Activated naive CD4-positive, alpha-beta T cell treated with anti-CD3 and anti-CD28 coated beads for 36 hours (primary cell): Measurements from ENCODE around the gene EIF4EBP3. TPM values are rescaled to one million over a fixed set of nuclear protein-coding genes. Genes with fewer than 3 reads are reported as not detected.
A peak's percentile ranks its signal among the peaks of the same experiment; 100 is the strongest.
"Not testable (repeated sequence)": the region's sequence is repeated elsewhere in the genome, so short reads cannot be mapped to it uniquely, and the experiment has no call there.

Source experiments
- CTCF ChIA-PET: fragments of 350-600 bp; sonication (Branson Sonifier 250); formaldehyde crosslinking; loops from one replicate; lab custom pipeline; 2021; ENCODE audit warnings: antibody characterized with exemption; lab: Charles Lee
- DNase-seq: peaks from one replicate; pipeline ENCODE4 v3.0.0-alpha.2; 2020
- H3K27ac Mint-ChIP-seq: one replicate; pipeline ENCODE4 v1.8.0; 2021; ENCODE audit warnings: mild to moderate bottlenecking, mixed read lengths
- H3K27me3 Mint-ChIP-seq: one replicate; pipeline ENCODE4 v1.8.0; 2021; ENCODE audit warnings: low read depth, mixed read lengths
- H3K36me3 Mint-ChIP-seq: one replicate; pipeline ENCODE4 v1.8.0; 2021; ENCODE audit warnings: low read depth, mixed read lengths
- H3K4me1 Mint-ChIP-seq: one replicate; pipeline ENCODE4 v1.8.0; 2021; ENCODE audit warnings: low read depth, mixed read lengths
- H3K4me3 Mint-ChIP-seq: one replicate; pipeline ENCODE4 v1.8.0; 2021; ENCODE audit warnings: mild to moderate bottlenecking, moderate library complexity, mixed read lengths
- H3K9me3 Mint-ChIP-seq: one replicate; pipeline ENCODE4 v1.8.0; 2021; ENCODE audit warnings: mixed read lengths
- intact Hi-C: fragments of 100-400 bp; cut with micrococcal nuclease; formaldehyde crosslinking; loops from one replicate; pipeline ENCODE4 v1.15.1; 2023
- microRNA-seq: library from miRNA; unstranded; fragments of <30 nt; microRNA quantifications from one replicate; pipeline ENCODE4 v1.2.0, GENCODE V29; 2022; ENCODE audit warnings: borderline microRNAs expressed, borderline replicate concordance
- total RNA-seq, 2 experiments: library from RNA; stranded (reverse); gene quantifications; one replicate each; pipeline ENCODE4 v1.2.3, GENCODE V29; 2021

Gene EIF4EBP3
- total RNA-seq, 2 experiments from 2014 or later, result 27.2 to 28.5 TPM

DNA sequence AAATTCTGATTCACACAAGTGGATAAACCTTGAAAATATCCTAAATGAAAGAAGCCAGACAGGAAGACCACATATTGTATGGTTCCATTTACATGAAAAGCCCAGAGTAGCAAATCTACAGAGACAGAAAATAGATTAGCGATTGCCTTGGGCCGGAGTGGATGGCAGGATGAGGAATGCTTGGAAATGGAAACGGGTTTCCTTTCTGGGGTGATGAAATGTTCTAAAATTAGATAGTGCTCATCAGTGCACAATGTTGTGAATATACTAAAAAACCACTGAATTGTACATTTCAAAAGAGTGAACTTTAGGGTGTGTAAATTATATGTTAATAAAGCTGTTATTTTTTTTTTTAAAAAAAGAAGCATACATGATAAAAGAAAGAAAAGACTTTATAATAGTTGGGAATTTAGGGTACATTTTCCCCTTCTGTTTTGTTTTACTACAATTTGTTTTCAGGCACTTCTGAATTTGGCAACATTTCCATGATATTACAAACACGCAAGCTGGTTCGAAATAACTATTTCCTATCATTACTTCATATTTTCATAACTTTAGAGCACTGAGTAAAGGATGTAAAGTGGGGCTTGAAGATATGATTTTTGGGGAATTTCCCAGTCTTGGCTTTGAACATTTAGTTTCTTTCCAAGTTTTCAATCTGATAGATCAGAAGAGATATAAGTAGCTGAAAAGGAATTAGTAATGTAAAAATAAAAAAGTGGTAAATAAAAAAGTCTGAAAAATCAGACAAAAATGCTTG is 41.0 kb downstream of the EIF4EBP3 start:
- Mint-ChIP-seq H3K4me3 (no peak overlapping the region), H3K27ac (no peak overlapping the region), H3K27me3 (no peaks in the 10 kb centered on the region), H3K36me3 (no peaks in the 10 kb centered on the region), H3K4me1 (no peaks in the 10 kb centered on the region), H3K9me3 (peaks cover under 1% of the 10 kb centered on the region)
- DNase-seq, result no peak
- CTCF ChIA-PET, result no interaction called here
- intact Hi-C loops, result no loop called here

DNA sequence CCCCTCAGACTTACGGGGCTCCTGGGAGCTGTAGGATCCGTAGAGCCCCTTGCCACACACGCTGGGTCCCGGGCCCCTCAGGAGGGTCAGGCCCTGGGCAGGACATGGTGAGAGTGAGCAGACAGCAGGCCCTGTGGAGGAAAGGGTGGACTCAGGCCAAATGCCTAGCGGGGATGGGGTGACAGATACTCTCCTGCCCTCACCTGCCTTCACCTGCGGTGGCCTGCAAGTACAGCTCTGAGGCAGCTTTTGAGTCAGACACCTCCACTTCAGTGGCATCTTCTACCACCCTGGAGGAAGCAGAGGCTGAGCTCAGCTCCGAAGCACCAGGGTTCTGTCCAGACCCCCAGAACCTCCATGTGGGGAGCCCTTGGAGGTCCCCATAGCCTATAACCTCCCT is 43.4 kb downstream of the EIF4EBP3 start:
- peaks cover 2% of the 10 kb centered on the region for H3K27me3 Mint-ChIP-seq
- CTCF ChIA-PET, result no interaction called here
- intact Hi-C loops, result no loop called here

DNA sequence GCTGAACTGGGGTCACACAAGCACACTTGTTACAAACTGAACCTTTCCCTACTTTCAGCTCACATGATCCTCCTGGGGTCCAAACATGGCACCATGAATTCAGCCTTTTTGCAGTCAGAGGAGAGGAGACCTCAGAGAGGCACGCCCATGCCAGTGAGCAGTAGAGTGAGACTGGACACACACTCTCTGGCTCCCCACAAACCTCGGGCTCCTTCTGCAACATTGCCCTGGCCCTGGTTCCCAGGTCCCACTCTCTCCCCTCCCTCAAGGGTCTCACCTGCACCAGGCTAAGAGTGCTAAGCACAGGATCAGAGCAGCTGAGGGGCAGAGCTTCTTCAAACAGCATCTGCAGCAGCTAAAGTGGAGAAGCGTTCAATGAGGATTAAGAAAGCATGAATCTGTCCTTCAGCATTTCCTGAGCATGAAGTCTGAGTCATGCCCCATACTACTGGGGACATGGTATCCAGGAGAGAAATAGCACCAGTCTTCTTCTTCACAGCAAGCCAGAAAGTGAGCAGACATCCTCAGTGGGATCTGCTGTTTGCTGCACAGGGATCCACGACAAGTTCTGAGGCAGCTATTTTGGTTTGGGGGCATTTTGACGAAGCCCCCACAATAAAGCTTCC is 44.4 kb downstream of the EIF4EBP3 start:
- Mint-ChIP-seq H3K9me3 (no peaks in the 10 kb centered on the region), H3K4me3 (no peak overlapping the region), H3K36me3 (no peaks in the 10 kb centered on the region), H3K27ac (no peak overlapping the region), H3K27me3 (peaks cover 2% of the 10 kb centered on the region), H3K4me1 (no peaks in the 10 kb centered on the region)
- intact Hi-C loops, result no loop called here
- CTCF ChIA-PET, result interaction anchor here (0.7 kb wide), 1 partner anchor 240 kb away, joined by 3 read pairs; no protein-coding TSS in a partner anchor
- DNase-seq, result no peak

More for the DNA sequence above, 43.4 kb downstream of the EIF4EBP3 start:
- Mint-ChIP-seq H3K36me3 (no peaks in the 10 kb centered on the region), H3K27ac (no peak overlapping the region), H3K9me3 (no peaks in the 10 kb centered on the region), H3K4me1 (no peaks in the 10 kb centered on the region), H3K4me3 (no peak overlapping the region)
- no peak for DNase-seq

DNA sequence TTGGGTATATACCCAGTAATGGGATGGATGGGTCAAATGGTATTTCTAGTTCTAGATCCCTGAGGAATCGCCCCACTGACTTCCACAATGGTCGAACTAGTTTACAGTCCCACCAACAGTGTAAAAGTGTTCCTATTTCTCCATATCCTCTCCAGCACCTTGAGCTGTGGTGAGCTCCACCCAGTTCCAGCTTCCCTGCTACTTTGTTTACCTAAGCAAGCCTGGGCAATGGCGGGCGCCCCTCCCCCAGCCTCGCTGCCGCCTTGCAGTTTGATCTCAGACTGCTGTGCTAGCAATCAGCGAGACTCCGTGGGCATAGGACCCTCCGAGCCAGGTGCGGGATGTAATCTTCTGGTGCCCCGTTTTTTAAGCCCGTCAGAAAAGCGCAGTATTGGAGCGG is 45.6 kb downstream of the EIF4EBP3 start:
- intact Hi-C loops, DNase-seq, H3K4me1 Mint-ChIP-seq, H3K27me3 Mint-ChIP-seq, H3K27ac Mint-ChIP-seq, H3K36me3 Mint-ChIP-seq, H3K9me3 Mint-ChIP-seq: not testable (repeated sequence)
- H3K4me3 Mint-ChIP-seq, result peak overlapping the region; percentile 12
- CTCF ChIA-PET, result interaction anchor here (0.6 kb wide), 1 partner anchor 9 kb away, joined by 3 read pairs; no protein-coding TSS in a partner anchor

DNA sequence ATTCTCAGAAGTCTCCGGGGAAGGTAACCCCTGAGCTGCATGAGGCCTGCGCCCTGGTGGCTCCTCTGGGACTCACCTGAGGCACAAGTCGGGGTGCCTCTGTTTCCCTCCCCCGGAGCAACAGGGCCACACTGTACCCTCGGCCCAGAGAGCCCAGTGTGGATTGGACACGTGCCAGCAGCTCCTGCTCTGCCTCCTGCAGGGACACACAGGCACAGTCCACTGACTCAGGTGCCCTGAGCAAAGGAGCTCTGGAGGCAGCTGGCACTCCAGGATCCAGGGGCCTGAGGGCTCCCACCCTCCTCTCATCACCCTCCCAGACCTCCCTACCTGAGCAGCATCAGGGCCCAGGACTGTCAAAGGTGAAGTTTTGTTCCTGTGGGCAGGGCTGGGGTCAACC is 46.7 kb downstream of the EIF4EBP3 start:
- CTCF ChIA-PET, result no interaction called here
- no peak overlapping the region for H3K27ac Mint-ChIP-seq
- no peak overlapping the region for H3K4me3 Mint-ChIP-seq
- intact Hi-C loops, result no loop called here
- peaks cover 2% of the 10 kb centered on the region for H3K27me3 Mint-ChIP-seq
- H3K36me3 Mint-ChIP-seq, result no peaks in the 10 kb centered on the region
- H3K4me1 Mint-ChIP-seq, result no peaks in the 10 kb centered on the region
- H3K9me3 Mint-ChIP-seq, result no peaks in the 10 kb centered on the region
- no peak for DNase-seq

DNA sequence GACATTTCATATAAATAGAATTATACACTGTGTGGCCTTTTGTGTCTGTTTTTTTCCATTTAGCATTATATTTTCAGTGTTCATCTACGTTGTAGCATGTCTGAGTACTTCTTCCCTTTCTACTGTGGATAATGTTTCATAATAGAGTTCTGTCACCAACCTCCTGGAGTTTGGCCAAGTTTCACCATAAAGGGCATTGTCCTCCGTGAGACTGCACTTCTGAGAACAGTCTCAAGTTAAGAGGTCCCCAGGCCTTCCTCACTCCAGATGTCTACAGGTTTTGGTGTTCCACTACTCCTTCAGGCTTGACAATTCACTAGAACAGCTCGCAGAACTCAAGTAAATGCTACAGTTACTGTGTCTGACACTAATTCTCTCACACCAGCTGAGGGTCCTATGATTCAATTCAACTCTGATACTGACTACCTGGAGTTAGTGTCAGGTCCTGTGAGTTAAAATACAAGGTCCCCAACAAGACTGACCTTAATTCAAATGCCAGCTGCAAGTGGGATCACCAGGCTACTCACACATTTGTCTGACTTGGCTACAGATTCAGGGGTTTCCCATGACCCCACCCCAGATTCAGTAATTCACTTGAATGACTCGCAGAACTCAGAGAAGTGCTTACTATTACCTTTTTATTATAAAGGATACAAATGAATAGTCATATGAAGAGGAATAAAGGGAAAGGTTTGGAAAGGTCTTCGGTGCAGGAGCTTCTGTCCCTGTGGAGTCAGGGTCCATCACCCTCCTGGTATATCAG is 48.3 kb downstream of the EIF4EBP3 start:
- H3K4me1 Mint-ChIP-seq, result no peaks in the 10 kb centered on the region
- no peaks in the 10 kb centered on the region for H3K36me3 Mint-ChIP-seq

DNA sequence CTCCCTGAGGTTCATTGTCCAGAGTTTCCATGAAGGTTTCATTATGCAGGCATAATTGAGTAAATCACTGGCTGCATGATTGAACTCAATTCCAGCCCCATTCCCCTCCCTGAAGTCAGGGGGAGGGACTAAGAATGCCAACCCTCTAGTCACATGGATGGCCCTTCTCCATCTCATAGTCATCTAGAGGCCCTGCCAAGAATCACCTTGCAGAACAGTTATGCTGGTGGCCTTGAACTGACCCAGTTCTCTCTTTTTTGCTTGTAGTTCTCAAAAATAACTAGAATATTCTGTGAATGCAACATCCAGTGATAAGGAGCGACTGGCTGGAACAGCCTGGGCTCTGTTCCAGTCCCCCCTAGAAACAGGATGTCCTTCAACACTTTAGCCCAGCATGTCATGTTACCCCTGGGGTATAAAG is 48.9 kb downstream of the EIF4EBP3 start:
- Mint-ChIP-seq H3K4me1 (no peaks in the 10 kb centered on the region), H3K27me3 (peaks cover 2% of the 10 kb centered on the region), H3K9me3 (no peaks in the 10 kb centered on the region), H3K27ac (no peak overlapping the region), H3K4me3 (no peak overlapping the region), H3K36me3 (no peaks in the 10 kb centered on the region)
- CTCF ChIA-PET, result no interaction called here
- intact Hi-C loops, result no loop called here
- DNase-seq, result no peak

More for the DNA sequence above, 48.3 kb downstream of the EIF4EBP3 start:
- H3K9me3 Mint-ChIP-seq, result no peaks in the 10 kb centered on the region
- CTCF ChIA-PET, result no interaction called here
- intact Hi-C loops, result no loop called here
- no peak overlapping the region for H3K27ac Mint-ChIP-seq
- H3K27me3 Mint-ChIP-seq, result peaks cover 2% of the 10 kb centered on the region
- no peak overlapping the region for H3K4me3 Mint-ChIP-seq
- DNase-seq, result no peak

DNA sequence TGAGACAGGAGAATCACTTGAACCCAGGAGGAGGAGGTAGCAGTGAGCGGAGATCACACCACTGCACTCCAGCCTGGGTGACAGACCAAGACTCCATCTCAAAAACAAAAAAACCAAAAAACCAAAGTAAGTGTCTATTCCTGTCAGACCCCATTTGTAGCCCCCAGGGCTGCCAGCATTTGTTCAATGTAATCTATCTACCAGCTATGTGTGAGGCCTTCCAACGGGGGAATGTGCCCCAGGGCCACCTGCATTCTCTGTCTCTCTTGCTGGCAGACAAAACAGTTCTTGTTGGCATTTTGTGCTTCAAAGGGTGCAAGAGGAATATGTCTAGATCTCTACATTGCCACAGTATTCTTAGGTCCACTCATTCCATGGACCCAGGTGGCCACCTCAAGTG is 51.4 kb downstream of the EIF4EBP3 start:
- H3K36me3 Mint-ChIP-seq, result no peaks in the 10 kb centered on the region
- CTCF ChIA-PET, result interaction anchor here (1.4 kb wide), 1 partner anchor 36 kb away, joined by 3 read pairs; no protein-coding TSS in a partner anchor
- H3K4me3 Mint-ChIP-seq, result no peak overlapping the region
- intact Hi-C loops, result no loop called here
- no peaks in the 10 kb centered on the region for H3K9me3 Mint-ChIP-seq
- H3K27me3 Mint-ChIP-seq, result peaks cover 2% of the 10 kb centered on the region
- DNase-seq, result no peak
- no peaks in the 10 kb centered on the region for H3K4me1 Mint-ChIP-seq
- H3K27ac Mint-ChIP-seq, result no peak overlapping the region

Small RNA genes within 50 kb of the gene (microRNA-seq; reads per million reads assigned to microRNA genes)
- not detected for gene MIR6831

Other genes starting within 250 kb of the EIF4EBP3 start
- 10 to 100 TPM; 50.6 to 57.1 TPM for gene PFDN1, start 244.6 kb upstream of the EIF4EBP3 start, total RNA-seq
- gene HBEGF, start 201.1 kb upstream of the EIF4EBP3 start, total RNA-seq, result 1 to 10 TPM; 8.7 to 9.1 TPM
- under 1 TPM; 0.07 to 0.12 TPM for gene SLC4A9, start 187.5 kb upstream of the EIF4EBP3 start, total RNA-seq
- 10 to 100 TPM; 83.2 to 87.0 TPM for gene ANKHD1, start 145.8 kb upstream of the EIF4EBP3 start, total RNA-seq
- gene SRA1, start 9.8 kb downstream of the EIF4EBP3 start, total RNA-seq, result 10 to 100 TPM; 38.0 to 39.6 TPM
- 10 to 100 TPM; 15.4 to 16.5 TPM for gene APBB3, start 16.9 kb downstream of the EIF4EBP3 start, total RNA-seq
- 10 to 100 TPM; 57.1 to 60.1 TPM for gene SLC35A4, start 17.2 kb downstream of the EIF4EBP3 start, total RNA-seq
- gene CD14, start 85.5 kb downstream of the EIF4EBP3 start, total RNA-seq, result under 1 TPM; 0.14 to 0.20 TPM
- gene TMCO6, start 91.8 kb downstream of the EIF4EBP3 start, total RNA-seq, result 10 to 100 TPM; 29.0 to 29.5 TPM
- gene NDUFA2, start 100.0 kb downstream of the EIF4EBP3 start, total RNA-seq, result 10 to 100 TPM; 71.4 to 76.4 TPM
- gene IK, start 100.2 kb downstream of the EIF4EBP3 start, total RNA-seq, result 10 to 100 TPM; 82.9 to 93.1 TPM
- 10 to 100 TPM; 18.9 to 19.8 TPM for gene WDR55, start 117.2 kb downstream of the EIF4EBP3 start, total RNA-seq
- 1 to 10 TPM; 1.7 to 1.9 TPM for gene DND1, start 125.9 kb downstream of the EIF4EBP3 start, total RNA-seq
- 10 to 100 TPM; 69.0 to 74.8 TPM for gene HARS1, start 143.7 kb downstream of the EIF4EBP3 start, total RNA-seq
- 10 to 100 TPM; 27.4 to 29.3 TPM for gene HARS2, start 143.8 kb downstream of the EIF4EBP3 start, total RNA-seq
- gene ZMAT2, start 152.8 kb downstream of the EIF4EBP3 start, total RNA-seq, result 10 to 100 TPM; 52.9 to 58.8 TPM
- gene PCDHA1, start 238.5 kb downstream of the EIF4EBP3 start, total RNA-seq, result not detected
- gene PCDHA2, start 247.2 kb downstream of the EIF4EBP3 start, total RNA-seq, result not detected